DND-41 (cell line): ENCODE data around the gene RPL10.

Experiments
- ATAC-seq: fragments of 200-7000 bp; cut with Tn5 transposase; 3 replicates; pipeline ENCODE4 v1.9.1; 2021; ENCODE audit warnings: low read depth; ENCODE audit not compliant: insufficient read depth
- DNase-seq: peaks from one replicate; pipeline ENCODE4 v3.0.0-alpha.2; 2020
- H2AFZ ChIP-seq: 2 replicates; pipeline ENCODE4 v1.6.0; 2012; ENCODE audit warnings: low read depth, low read length
- H3K27ac ChIP-seq: 2 replicates; pipeline ENCODE4 v1.5.1; 2012; ENCODE audit warnings: low read length, inconsistent platforms
- H3K27me3 ChIP-seq: fragments of 200-600 bp; sonication (generic); 2 replicates; pipeline ENCODE4 v1.6.0; 2012; ENCODE audit warnings: low read length, mild to moderate bottlenecking, inconsistent platforms; ENCODE audit not compliant: insufficient read depth, poor library complexity
- H3K36me3 ChIP-seq: 2 replicates; pipeline ENCODE4 v1.5.1; 2012; ENCODE audit warnings: low read length, inconsistent platforms; ENCODE audit not compliant: insufficient read depth
- H3K4me1 ChIP-seq: 2 replicates; pipeline ENCODE4 v1.5.1; 2012; ENCODE audit warnings: mild to moderate bottlenecking, low read length; ENCODE audit not compliant: insufficient read depth
- H3K4me2 ChIP-seq: 2 replicates; pipeline ENCODE4 v1.6.0; 2012; ENCODE audit warnings: mild to moderate bottlenecking, moderate library complexity, low read length, inconsistent platforms; ENCODE audit not compliant: insufficient read depth
- H3K4me3 ChIP-seq, 2 experiments: fragments of 200-600 bp in 1 of 2; shearing (Covaris generic) in 1 of 2; 2 replicates each; pipeline ENCODE4 v1.5.1; 2012 to 2016; ENCODE audit warnings: inconsistent platforms in 2 of 2, low read length in 2 of 2, mild to moderate bottlenecking in 2 of 2, low read depth in 1 of 2, moderate library complexity in 1 of 2
- H3K79me2 ChIP-seq: 2 replicates; pipeline ENCODE4 v1.6.0; 2012; ENCODE audit warnings: low read length, inconsistent platforms; ENCODE audit not compliant: insufficient read depth
- H3K9ac ChIP-seq: 2 replicates; pipeline ENCODE4 v1.6.0; 2012; ENCODE audit warnings: low read depth, mild to moderate bottlenecking, inconsistent platforms, low read length, moderate library complexity
- H3K9me3 ChIP-seq: 2 replicates; pipeline ENCODE4 v1.5.1; 2012; ENCODE audit warnings: low read length, moderate library complexity, mild to moderate bottlenecking, inconsistent platforms; ENCODE audit not compliant: insufficient read depth, severe bottlenecking
- H4K20me1 ChIP-seq: 2 replicates; pipeline ENCODE4 v1.6.0; 2012; ENCODE audit warnings: low read length; ENCODE audit not compliant: insufficient read depth
- EZH2 ChIP-seq: IDR thresholded peaks from 3 replicates; pipeline ENCODE4 v1.6.1; 2012; ENCODE audit warnings: borderline replicate concordance, low read depth, mild to moderate bottlenecking, moderate library complexity, low read length, inconsistent platforms; ENCODE audit not compliant: severe bottlenecking
- TF ChIP-seq, protein P1 (sequence below): IDR thresholded peaks from 2 replicates; pipeline ENCODE4 v1.5.1; 2012; ENCODE audit warnings: borderline replicate concordance, low read length, moderate library complexity, mild to moderate bottlenecking; ENCODE audit not compliant: poor library complexity, severe bottlenecking; ENCODE audit errors: extremely low read depth

The RPL10 gene

GRCh38 chrX:154445776-154446175, 47.6 kb downstream of the RPL10 start:
- Histone ChIP-seq H3K4me2 (no peak overlapping the region), H3K9me3 (no peaks in the 10 kb centered on the region)
- no peak for TF ChIP-seq EZH2
- TF ChIP-seq, protein P1, sequence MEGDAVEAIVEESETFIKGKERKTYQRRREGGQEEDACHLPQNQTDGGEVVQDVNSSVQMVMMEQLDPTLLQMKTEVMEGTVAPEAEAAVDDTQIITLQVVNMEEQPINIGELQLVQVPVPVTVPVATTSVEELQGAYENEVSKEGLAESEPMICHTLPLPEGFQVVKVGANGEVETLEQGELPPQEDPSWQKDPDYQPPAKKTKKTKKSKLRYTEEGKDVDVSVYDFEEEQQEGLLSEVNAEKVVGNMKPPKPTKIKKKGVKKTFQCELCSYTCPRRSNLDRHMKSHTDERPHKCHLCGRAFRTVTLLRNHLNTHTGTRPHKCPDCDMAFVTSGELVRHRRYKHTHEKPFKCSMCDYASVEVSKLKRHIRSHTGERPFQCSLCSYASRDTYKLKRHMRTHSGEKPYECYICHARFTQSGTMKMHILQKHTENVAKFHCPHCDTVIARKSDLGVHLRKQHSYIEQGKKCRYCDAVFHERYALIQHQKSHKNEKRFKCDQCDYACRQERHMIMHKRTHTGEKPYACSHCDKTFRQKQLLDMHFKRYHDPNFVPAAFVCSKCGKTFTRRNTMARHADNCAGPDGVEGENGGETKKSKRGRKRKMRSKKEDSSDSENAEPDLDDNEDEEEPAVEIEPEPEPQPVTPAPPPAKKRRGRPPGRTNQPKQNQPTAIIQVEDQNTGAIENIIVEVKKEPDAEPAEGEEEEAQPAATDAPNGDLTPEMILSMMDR, result no peak

GRCh38 chrX:154446430-154446829, 48.3 kb downstream of the RPL10 start:
- Histone ChIP-seq H3K79me2 (no peaks in the 10 kb centered on the region), H3K27ac (no peak overlapping the region), H3K27me3 (no peaks in the 10 kb centered on the region), H3K4me1 (peaks cover 17% of the 10 kb centered on the region), H4K20me1 (peaks cover 3% of the 10 kb centered on the region; the same call in 1 of the 2 replicates), H3K9me3 (no peaks in the 10 kb centered on the region), H3K9ac (no peak overlapping the region), H3K4me2 (no peak overlapping the region), H2AFZ (no peak overlapping the region), H3K4me3 (no peak overlapping the region), H3K36me3 (peaks cover 12% of the 10 kb centered on the region)
- DNase-seq, result no peak
- no peak for TF ChIP-seq EZH2
- TF ChIP-seq, protein P1, result no peak
- no peak for ATAC-seq

More at GRCh38 chrX:154445776-154446175, 47.6 kb downstream of the RPL10 start:
- H2AFZ ChIP-seq, result no peak overlapping the region
- H3K79me2 ChIP-seq, result no peaks in the 10 kb centered on the region
- H3K27me3 ChIP-seq, result no peaks in the 10 kb centered on the region
- no peak for DNase-seq
- peaks cover 6% of the 10 kb centered on the region; the same call in 1 of the 2 replicates for H4K20me1 ChIP-seq
- H3K36me3 ChIP-seq, result peaks cover 18% of the 10 kb centered on the region
- H3K27ac ChIP-seq, result no peak overlapping the region
- ATAC-seq, result no peak
- no peak overlapping the region for H3K9ac ChIP-seq
- H3K4me1 ChIP-seq, result peaks cover 17% of the 10 kb centered on the region
- no peak overlapping the region for H3K4me3 ChIP-seq

DNA sequence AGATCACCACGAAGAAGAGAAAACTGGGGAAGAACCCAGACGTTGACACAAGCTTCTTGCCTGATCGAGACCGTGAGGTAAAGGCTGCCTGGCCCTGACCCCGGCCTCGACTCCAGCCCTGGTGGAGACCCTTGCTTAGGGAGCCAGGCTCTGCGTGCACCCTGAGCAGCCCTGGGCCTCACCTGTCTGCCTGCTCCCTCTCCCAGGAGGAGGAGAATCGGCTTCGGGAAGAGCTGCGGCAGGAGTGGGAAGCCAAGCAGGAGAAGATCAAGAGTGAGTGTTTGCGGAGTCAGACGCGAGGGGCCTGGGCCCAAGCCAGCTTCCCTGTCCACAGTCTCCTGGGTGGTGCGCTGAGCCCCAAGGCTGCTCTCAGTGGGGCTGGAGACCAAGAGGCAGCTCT, 50.3 kb downstream of the RPL10 start:
- Histone ChIP-seq H2AFZ (no peak overlapping the region), H3K4me3 (no peak overlapping the region), H3K4me2 (no peak overlapping the region), H3K9me3 (no peaks in the 10 kb centered on the region), H3K27ac (no peak overlapping the region), H3K36me3 (no peaks in the 10 kb centered on the region), H4K20me1 (peaks cover 2% of the 10 kb centered on the region; the same call in 1 of the 2 replicates), H3K27me3 (no peaks in the 10 kb centered on the region), H3K4me1 (peaks cover 11% of the 10 kb centered on the region), H3K79me2 (no peaks in the 10 kb centered on the region), H3K9ac (no peak overlapping the region)
- no peak for DNase-seq
- no peak for TF ChIP-seq EZH2
- TF ChIP-seq, protein P1, result no peak
- no peak for ATAC-seq

GRCh38 chrX:154449618-154450017, 51.4 kb downstream of the RPL10 start:
- Histone ChIP-seq H3K9me3 (no peaks in the 10 kb centered on the region), H3K27me3 (no peaks in the 10 kb centered on the region), H3K9ac (no peak overlapping the region), H3K4me1 (peaks cover 3% of the 10 kb centered on the region), H2AFZ (no peak overlapping the region), H3K4me2 (no peak overlapping the region), H3K36me3 (no peaks in the 10 kb centered on the region), H3K4me3 (no peak overlapping the region), H4K20me1 (no peaks in the 10 kb centered on the region), H3K27ac (no peak overlapping the region), H3K79me2 (no peaks in the 10 kb centered on the region)
- ATAC-seq (no peak), DNase-seq (no peak)
- TF ChIP-seq, protein P1, result no peak
- no peak for TF ChIP-seq EZH2
